ENCODE results near the gene MAPKAP1. TPM values are rescaled to one million over a fixed set of nuclear protein-coding genes. Genes with fewer than 3 reads are reported as not detected.

MAPKAP1 gene
- polyA plus RNA-seq, 1 donor, result 46.8 TPM

- Histone ChIP-seq H3K9me3 (ENCODE audit: control insufficient read depth, low read depth, low read length) (peaks cover 10% of the 10 kb centered on the region), H3K27ac (ENCODE audit: low read length) (no peak overlapping the region), H3K27me3 (ENCODE audit: control insufficient read depth, insufficient read depth, low read length) (no peaks in the 10 kb centered on the region), H3K4me1 (ENCODE audit: control insufficient read depth, insufficient read depth, low read length) (no peaks in the 10 kb centered on the region), H3K4me3 (ENCODE audit: low read length) (no peak overlapping the region), H3K36me3 (ENCODE audit: control insufficient read depth, insufficient read depth, low read length) (peaks cover 9% of the 10 kb centered on the region)
- DNase-seq, result peak in 1 of 2 donors; percentile 32
- no CpG with 5 or more reads among the region's 10 CpGs for WGBS (ENCODE audit: insufficient coverage, low lambda C conversion rate)
These were observed 244.1 kb downstream of the MAPKAP1 start for GRCh38 chr9:125462861-125463291.

GRCh38 chr9:125461636-125462190 lies 245.3 kb downstream of the MAPKAP1 start:
- no peak for DNase-seq
- H3K4me3 ChIP-seq (ENCODE audit: low read length), result no peak overlapping the region
- no peak overlapping the region for H3K27ac ChIP-seq (ENCODE audit: low read length)
- no peaks in the 10 kb centered on the region for H3K27me3 ChIP-seq (ENCODE audit: control insufficient read depth, insufficient read depth, low read length)
- no peaks in the 10 kb centered on the region for H3K4me1 ChIP-seq (ENCODE audit: control insufficient read depth, insufficient read depth, low read length)
- peaks cover 11% of the 10 kb centered on the region for H3K9me3 ChIP-seq (ENCODE audit: control insufficient read depth, low read depth, low read length)
- peaks cover 3% of the 10 kb centered on the region for H3K36me3 ChIP-seq (ENCODE audit: control insufficient read depth, insufficient read depth, low read length)
- 80% methylated on average over 1 of the region's 8 CpGs for WGBS (ENCODE audit: insufficient coverage, low lambda C conversion rate)

GRCh38 chr9:125460883-125461635 lies 245.9 kb downstream of the MAPKAP1 start:
- no peak overlapping the region for H3K4me3 ChIP-seq (ENCODE audit: low read length)
- no peaks in the 10 kb centered on the region for H3K36me3 ChIP-seq (ENCODE audit: control insufficient read depth, insufficient read depth, low read length)

GRCh38 chr9:125460346-125460745 lies 246.7 kb downstream of the MAPKAP1 start:
- H3K27ac ChIP-seq (ENCODE audit: low read length), result no peak overlapping the region
- H3K4me3 ChIP-seq (ENCODE audit: low read length), result no peak overlapping the region
- DNase-seq, result no peak
- WGBS (ENCODE audit: insufficient coverage, low lambda C conversion rate), result 90% methylated on average over 4 of the region's 7 CpGs
- H3K9me3 ChIP-seq (ENCODE audit: control insufficient read depth, low read depth, low read length), result peaks cover 11% of the 10 kb centered on the region
- no peaks in the 10 kb centered on the region for H3K4me1 ChIP-seq (ENCODE audit: control insufficient read depth, insufficient read depth, low read length)
- H3K27me3 ChIP-seq (ENCODE audit: control insufficient read depth, insufficient read depth, low read length), result no peaks in the 10 kb centered on the region
- no peaks in the 10 kb centered on the region for H3K36me3 ChIP-seq (ENCODE audit: control insufficient read depth, insufficient read depth, low read length)

More at GRCh38 chr9:125460883-125461635, 245.9 kb downstream of the MAPKAP1 start:
- H3K4me1 ChIP-seq (ENCODE audit: control insufficient read depth, insufficient read depth, low read length), result no peaks in the 10 kb centered on the region
- no peaks in the 10 kb centered on the region for H3K27me3 ChIP-seq (ENCODE audit: control insufficient read depth, insufficient read depth, low read length)
- no peak overlapping the region for H3K27ac ChIP-seq (ENCODE audit: low read length)
- no CpG with 5 or more reads among the region's 8 CpGs for WGBS (ENCODE audit: insufficient coverage, low lambda C conversion rate)
- DNase-seq, result no peak
- H3K9me3 ChIP-seq (ENCODE audit: control insufficient read depth, low read depth, low read length), result peaks cover 11% of the 10 kb centered on the region

- Histone ChIP-seq H3K27ac (ENCODE audit: low read length) (no peak overlapping the region), H3K4me1 (ENCODE audit: control insufficient read depth, insufficient read depth, low read length) (no peaks in the 10 kb centered on the region), H3K9me3 (ENCODE audit: control insufficient read depth, low read depth, low read length) (peaks cover 11% of the 10 kb centered on the region), H3K27me3 (ENCODE audit: control insufficient read depth, insufficient read depth, low read length) (no peaks in the 10 kb centered on the region), H3K36me3 (ENCODE audit: control insufficient read depth, insufficient read depth, low read length) (no peaks in the 10 kb centered on the region), H3K4me3 (ENCODE audit: low read length) (no peak overlapping the region)
- DNase-seq, result no peak
- WGBS (ENCODE audit: insufficient coverage, low lambda C conversion rate), result 100% methylated on average over 1 of the region's 1 CpG
These were observed 249.7 kb downstream of the MAPKAP1 start for GRCh38 chr9:125457357-125457756.

- no peaks in the 10 kb centered on the region for H3K4me1 ChIP-seq (ENCODE audit: control insufficient read depth, insufficient read depth, low read length)
- WGBS (ENCODE audit: insufficient coverage, low lambda C conversion rate), result 92% methylated on average over 2 of the region's 4 CpGs
- H3K4me3 ChIP-seq (ENCODE audit: low read length), result no peak overlapping the region
- H3K27me3 ChIP-seq (ENCODE audit: control insufficient read depth, insufficient read depth, low read length), result no peaks in the 10 kb centered on the region
- peaks cover 10% of the 10 kb centered on the region for H3K36me3 ChIP-seq (ENCODE audit: control insufficient read depth, insufficient read depth, low read length)
- DNase-seq, result no peak
- no peak overlapping the region for H3K27ac ChIP-seq (ENCODE audit: low read length)
- peaks cover 11% of the 10 kb centered on the region for H3K9me3 ChIP-seq (ENCODE audit: control insufficient read depth, low read depth, low read length)
These were observed 251.1 kb downstream of the MAPKAP1 start for GRCh38 chr9:125455876-125456275.

- Histone ChIP-seq H3K36me3 (ENCODE audit: control insufficient read depth, insufficient read depth, low read length) (peaks cover 10% of the 10 kb centered on the region), H3K27me3 (ENCODE audit: control insufficient read depth, insufficient read depth, low read length) (no peaks in the 10 kb centered on the region), H3K27ac (ENCODE audit: low read length) (no peak overlapping the region), H3K4me3 (ENCODE audit: low read length) (no peak overlapping the region), H3K4me1 (ENCODE audit: control insufficient read depth, insufficient read depth, low read length) (no peaks in the 10 kb centered on the region), H3K9me3 (ENCODE audit: control insufficient read depth, low read depth, low read length) (peaks cover 11% of the 10 kb centered on the region)
- no CpG with 5 or more reads among the region's 1 CpG for WGBS (ENCODE audit: insufficient coverage, low lambda C conversion rate)
- DNase-seq, result no peak
These were observed 251.9 kb downstream of the MAPKAP1 start for GRCh38 chr9:125455132-125455531.

GRCh38 chr9:125447202-125447802 lies 259.7 kb downstream of the MAPKAP1 start:
- DNase-seq, result no peak

GRCh38 chr9:125446561-125447094 lies 260.4 kb downstream of the MAPKAP1 start:
- no peaks in the 10 kb centered on the region for H3K9me3 ChIP-seq (ENCODE audit: control insufficient read depth, low read depth, low read length)
- H3K4me3 ChIP-seq (ENCODE audit: low read length), result no peak overlapping the region
- no peak for DNase-seq
- no CpG with 5 or more reads among the region's 6 CpGs for whole genome bisulfite sequencing (ENCODE audit: insufficient coverage, low lambda C conversion rate)
- H3K27ac ChIP-seq (ENCODE audit: low read length), result no peak overlapping the region
- peaks cover 31% of the 10 kb centered on the region for H3K36me3 ChIP-seq (ENCODE audit: control insufficient read depth, insufficient read depth, low read length)
- H3K27me3 ChIP-seq (ENCODE audit: control insufficient read depth, insufficient read depth, low read length), result no peaks in the 10 kb centered on the region
- no peaks in the 10 kb centered on the region for H3K4me1 ChIP-seq (ENCODE audit: control insufficient read depth, insufficient read depth, low read length)

More at GRCh38 chr9:125447202-125447802, 259.7 kb downstream of the MAPKAP1 start:
- Histone ChIP-seq H3K27ac (ENCODE audit: low read length) (no peak overlapping the region), H3K4me1 (ENCODE audit: control insufficient read depth, insufficient read depth, low read length) (no peaks in the 10 kb centered on the region), H3K27me3 (ENCODE audit: control insufficient read depth, insufficient read depth, low read length) (no peaks in the 10 kb centered on the region), H3K4me3 (ENCODE audit: low read length) (no peak overlapping the region), H3K9me3 (ENCODE audit: control insufficient read depth, low read depth, low read length) (no peaks in the 10 kb centered on the region), H3K36me3 (ENCODE audit: control insufficient read depth, insufficient read depth, low read length) (peaks cover 36% of the 10 kb centered on the region)
- 96% methylated on average over 6 of the region's 18 CpGs for WGBS (ENCODE audit: insufficient coverage, low lambda C conversion rate)

- Histone ChIP-seq H3K4me3 (ENCODE audit: low read length) (no peak overlapping the region), H3K9me3 (ENCODE audit: control insufficient read depth, low read depth, low read length) (no peaks in the 10 kb centered on the region), H3K4me1 (ENCODE audit: control insufficient read depth, insufficient read depth, low read length) (no peaks in the 10 kb centered on the region), H3K27ac (ENCODE audit: low read length) (no peak overlapping the region), H3K27me3 (ENCODE audit: control insufficient read depth, insufficient read depth, low read length) (no peaks in the 10 kb centered on the region), H3K36me3 (ENCODE audit: control insufficient read depth, insufficient read depth, low read length) (peaks cover 31% of the 10 kb centered on the region)
- WGBS (ENCODE audit: insufficient coverage, low lambda C conversion rate), result no CpG with 5 or more reads among the region's 8 CpGs
- no peak for DNase-seq
These were observed 262.0 kb downstream of the MAPKAP1 start for GRCh38 chr9:125444956-125445506.
